ENCODE measurements around the gene KRT33A.

KRT33A gene

DNA sequence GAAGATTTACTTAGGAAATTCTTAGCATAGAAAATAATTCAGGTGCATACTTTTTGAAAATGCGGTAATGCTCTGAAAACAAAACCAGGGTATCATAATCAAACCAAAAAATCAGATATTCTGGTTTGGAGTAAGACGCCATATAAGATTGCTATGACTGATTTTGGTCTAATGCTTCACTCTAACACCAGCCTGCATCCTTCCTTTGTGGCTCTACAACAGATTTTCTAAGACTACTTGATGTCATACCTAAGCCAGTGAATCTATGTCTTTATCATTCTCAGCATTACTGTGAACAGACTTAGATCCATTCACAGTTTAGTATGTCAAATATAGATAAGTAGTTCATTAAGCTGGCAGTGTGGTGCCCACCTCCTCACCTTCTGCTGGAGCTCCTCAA, 18.4 kb upstream of the KRT33A start:
- TF ChIP-seq ZNF565 (CRISPR knock-in tag; conservative IDR thresholded peaks at IDR 0.05; ENCODE audit: low read depth) (no peak), GLIS3 (CRISPR knock-in tag; IDR thresholded peaks at IDR 0.05) (no peak), CSDC2 (CRISPR knock-in tag; IDR thresholded peaks at IDR 0.05) (no peak), OSR1 (CRISPR knock-in tag; IDR thresholded peaks at IDR 0.05) (no peak), ISL1 (CRISPR knock-in tag; IDR thresholded peaks at IDR 0.05) (no peak)
- ATAC-seq: no peak

DNA sequence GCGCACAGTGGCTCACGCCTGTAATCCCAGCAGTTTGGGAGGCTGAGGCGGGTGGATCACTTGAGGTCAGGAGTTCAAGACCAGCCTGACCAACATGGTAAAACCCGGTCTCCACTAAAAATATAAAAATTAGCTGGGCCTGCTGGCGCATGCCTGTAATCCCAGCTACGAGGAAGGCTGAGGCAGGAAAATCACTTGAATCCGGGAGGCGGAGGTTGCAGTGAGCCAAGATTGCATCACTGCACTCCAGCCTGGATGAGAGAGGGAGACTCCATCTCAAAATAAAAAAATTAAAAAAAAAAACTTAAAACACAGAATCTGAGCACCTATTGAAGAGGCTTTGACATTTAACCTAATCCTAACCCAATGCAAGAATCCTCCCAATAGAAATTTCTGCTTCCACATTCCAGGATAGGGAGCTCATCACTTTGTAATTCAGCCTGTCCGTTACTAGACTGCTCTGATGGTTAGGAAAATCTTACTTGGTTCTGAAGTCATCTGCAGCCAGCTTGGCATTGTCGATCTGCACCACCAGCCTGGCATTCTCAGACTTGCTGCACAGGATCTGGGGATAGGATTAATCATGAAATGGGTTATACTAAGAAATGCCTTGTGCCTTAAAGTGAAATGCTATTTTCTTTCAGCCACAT, 16.9 kb upstream of the KRT33A start:
- no peak for TF ChIP-seq ZNF70 (CRISPR knock-in tag; IDR thresholded peaks at IDR 0.05)
- no peak for TF ChIP-seq OSR1 (CRISPR knock-in tag; IDR thresholded peaks at IDR 0.05)
- no peak for TF ChIP-seq SNAI2 (CRISPR knock-in tag; IDR thresholded peaks at IDR 0.05)
- no peak for TF ChIP-seq ZC3H10 (CRISPR knock-in tag; IDR thresholded peaks at IDR 0.05)
- no peak for TF ChIP-seq TSHZ2 (CRISPR knock-in tag; IDR thresholded peaks at IDR 0.05)
- no peak for TF ChIP-seq ZFP3 (CRISPR knock-in tag; IDR thresholded peaks at IDR 0.05)
- no peak for TF ChIP-seq PPARA (CRISPR knock-in tag; IDR thresholded peaks at IDR 0.05; ENCODE audit: borderline replicate concordance)
- TF ChIP-seq, protein P1, sequence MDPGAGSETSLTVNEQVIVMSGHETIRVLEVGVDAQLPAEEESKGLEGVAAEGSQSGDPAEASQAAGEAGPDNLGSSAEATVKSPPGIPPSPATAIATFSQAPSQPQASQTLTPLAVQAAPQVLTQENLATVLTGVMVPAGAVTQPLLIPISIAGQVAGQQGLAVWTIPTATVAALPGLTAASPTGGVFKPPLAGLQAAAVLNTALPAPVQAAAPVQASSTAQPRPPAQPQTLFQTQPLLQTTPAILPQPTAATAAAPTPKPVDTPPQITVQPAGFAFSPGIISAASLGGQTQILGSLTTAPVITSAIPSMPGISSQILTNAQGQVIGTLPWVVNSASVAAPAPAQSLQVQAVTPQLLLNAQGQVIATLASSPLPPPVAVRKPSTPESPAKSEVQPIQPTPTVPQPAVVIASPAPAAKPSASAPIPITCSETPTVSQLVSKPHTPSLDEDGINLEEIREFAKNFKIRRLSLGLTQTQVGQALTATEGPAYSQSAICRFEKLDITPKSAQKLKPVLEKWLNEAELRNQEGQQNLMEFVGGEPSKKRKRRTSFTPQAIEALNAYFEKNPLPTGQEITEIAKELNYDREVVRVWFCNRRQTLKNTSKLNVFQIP (CRISPR knock-in tag; IDR thresholded peaks at IDR 0.05; ENCODE audit: borderline replicate concordance, low read depth): no peak
- TF ChIP-seq ARNTL (CRISPR knock-in tag; IDR thresholded peaks at IDR 0.05; ENCODE audit: borderline replicate concordance, low read depth): no peak
- no peak for TF ChIP-seq ZFP30 (CRISPR knock-in tag; IDR thresholded peaks at IDR 0.05)
- TF ChIP-seq ESRRG (CRISPR knock-in tag; IDR thresholded peaks at IDR 0.05): no peak
- no peak for TF ChIP-seq CSDC2 (CRISPR knock-in tag; IDR thresholded peaks at IDR 0.05)
- TF ChIP-seq, protein P2, sequence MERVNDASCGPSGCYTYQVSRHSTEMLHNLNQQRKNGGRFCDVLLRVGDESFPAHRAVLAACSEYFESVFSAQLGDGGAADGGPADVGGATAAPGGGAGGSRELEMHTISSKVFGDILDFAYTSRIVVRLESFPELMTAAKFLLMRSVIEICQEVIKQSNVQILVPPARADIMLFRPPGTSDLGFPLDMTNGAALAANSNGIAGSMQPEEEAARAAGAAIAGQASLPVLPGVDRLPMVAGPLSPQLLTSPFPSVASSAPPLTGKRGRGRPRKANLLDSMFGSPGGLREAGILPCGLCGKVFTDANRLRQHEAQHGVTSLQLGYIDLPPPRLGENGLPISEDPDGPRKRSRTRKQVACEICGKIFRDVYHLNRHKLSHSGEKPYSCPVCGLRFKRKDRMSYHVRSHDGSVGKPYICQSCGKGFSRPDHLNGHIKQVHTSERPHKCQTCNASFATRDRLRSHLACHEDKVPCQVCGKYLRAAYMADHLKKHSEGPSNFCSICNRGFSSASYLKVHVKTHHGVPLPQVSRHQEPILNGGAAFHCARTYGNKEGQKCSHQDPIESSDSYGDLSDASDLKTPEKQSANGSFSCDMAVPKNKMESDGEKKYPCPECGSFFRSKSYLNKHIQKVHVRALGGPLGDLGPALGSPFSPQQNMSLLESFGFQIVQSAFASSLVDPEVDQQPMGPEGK (CRISPR knock-in tag; IDR thresholded peaks at IDR 0.05; ENCODE audit: borderline replicate concordance): no peak
- TF ChIP-seq ZNF565 (CRISPR knock-in tag; conservative IDR thresholded peaks at IDR 0.05; ENCODE audit: low read depth): no peak
- TF ChIP-seq CREB5 (CRISPR knock-in tag; IDR thresholded peaks at IDR 0.05; ENCODE audit: low read depth): no peak
- no peak for TF ChIP-seq TCF4 (CRISPR knock-in tag; IDR thresholded peaks at IDR 0.05; ENCODE audit: borderline replicate concordance)
- TF ChIP-seq TOX (CRISPR knock-in tag; IDR thresholded peaks at IDR 0.05; ENCODE audit: borderline replicate concordance): no peak
- TF ChIP-seq, protein P3, sequence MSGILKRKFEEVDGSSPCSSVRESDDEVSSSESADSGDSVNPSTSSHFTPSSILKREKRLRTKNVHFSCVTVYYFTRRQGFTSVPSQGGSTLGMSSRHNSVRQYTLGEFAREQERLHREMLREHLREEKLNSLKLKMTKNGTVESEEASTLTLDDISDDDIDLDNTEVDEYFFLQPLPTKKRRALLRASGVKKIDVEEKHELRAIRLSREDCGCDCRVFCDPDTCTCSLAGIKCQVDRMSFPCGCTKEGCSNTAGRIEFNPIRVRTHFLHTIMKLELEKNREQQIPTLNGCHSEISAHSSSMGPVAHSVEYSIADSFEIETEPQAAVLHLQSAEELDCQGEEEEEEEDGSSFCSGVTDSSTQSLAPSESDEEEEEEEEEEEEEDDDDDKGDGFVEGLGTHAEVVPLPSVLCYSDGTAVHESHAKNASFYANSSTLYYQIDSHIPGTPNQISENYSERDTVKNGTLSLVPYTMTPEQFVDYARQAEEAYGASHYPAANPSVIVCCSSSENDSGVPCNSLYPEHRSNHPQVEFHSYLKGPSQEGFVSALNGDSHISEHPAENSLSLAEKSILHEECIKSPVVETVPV (CRISPR knock-in tag; IDR thresholded peaks at IDR 0.05): no peak
- ATAC-seq: no peak

DNA sequence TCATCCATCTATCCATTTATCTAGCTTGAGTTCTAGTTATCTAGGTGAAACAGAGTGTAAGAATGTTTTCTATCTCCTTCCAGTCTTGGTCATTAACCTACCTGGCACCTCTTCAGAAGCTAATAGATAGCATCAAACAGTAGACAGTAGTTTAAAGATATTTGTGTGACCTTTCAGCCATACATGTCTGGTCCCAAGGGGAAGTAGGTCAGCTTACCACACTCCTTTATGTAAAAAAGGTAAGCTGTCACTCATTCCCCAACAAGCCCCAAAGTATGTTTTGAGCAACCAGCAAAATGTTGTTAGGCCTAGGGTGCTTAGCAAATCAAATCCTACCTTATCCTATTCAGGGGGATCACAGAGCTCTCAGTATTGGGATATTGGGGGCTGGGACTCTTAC, 15.4 kb upstream of the KRT33A start:
- no peak for ATAC-seq
- no peak for TF ChIP-seq PPARA (CRISPR knock-in tag; IDR thresholded peaks at IDR 0.05; ENCODE audit: borderline replicate concordance)

Data from SK-N-SH treated with all-trans-retinoic acid at 6 μM for 48 hours (cell line).